MCF 10A (cell line): ENCODE data around the gene ANKRD44. TPM values are rescaled to one million over a fixed set of nuclear protein-coding genes. Genes with fewer than 3 reads are reported as not detected.

ENCODE experiments used
- BruUV-seq: library from RNA; stranded (reverse); fragments of 400-500 nt; replicated peaks from 2 replicates; lab custom pipeline; 2021; lab: Mats Ljungman, UMichigan
- CTCF ChIA-PET: fragments of 300-600 bp; sonication (Branson Sonifier 250); formaldehyde crosslinking; extraction: SDS; loops from one replicate; lab custom pipeline; 2021; ENCODE audit warnings: antibody characterized with exemption, inconsistent platforms; lab: Yijun Ruan, JAX
- POLR2A ChIA-PET: fragments of 300-600, 350-650 bp; sonication (Branson Sonifier 250); formaldehyde crosslinking; extraction: SDS; loops from one replicate; lab custom pipeline; 2020; ENCODE audit warnings: antibody characterized with exemption, inconsistent platforms; lab: Yijun Ruan, JAX
- DNase-seq: peaks from one replicate; pipeline ENCODE4 v3.0.0-alpha.2; 2018; ENCODE audit not compliant: unreplicated experiment
- H3K27ac Mint-ChIP-seq: one replicate; pipeline ENCODE4 v1.8.0; 2022; ENCODE audit warnings: mild to moderate bottlenecking, low read depth, mixed read lengths; ENCODE audit not compliant: unreplicated experiment
- H3K27me3 Mint-ChIP-seq: one replicate; pipeline ENCODE4 v1.8.0; 2022; ENCODE audit warnings: mixed read lengths; ENCODE audit not compliant: insufficient read depth, unreplicated experiment
- H3K36me3 Mint-ChIP-seq: one replicate; pipeline ENCODE4 v1.8.0; 2022; ENCODE audit warnings: mild to moderate bottlenecking, moderate library complexity, mixed read lengths; ENCODE audit not compliant: insufficient read depth, unreplicated experiment
- H3K4me1 Mint-ChIP-seq: one replicate; pipeline ENCODE4 v1.8.0; 2022; ENCODE audit warnings: mixed read lengths; ENCODE audit not compliant: insufficient read depth, unreplicated experiment
- H3K4me3 Mint-ChIP-seq: one replicate; pipeline ENCODE4 v1.8.0; 2022; ENCODE audit warnings: mild to moderate bottlenecking, moderate library complexity, mixed read lengths; ENCODE audit not compliant: unreplicated experiment
- H3K9me3 Mint-ChIP-seq: one replicate; pipeline ENCODE4 v1.8.0; 2022; ENCODE audit warnings: mixed read lengths; ENCODE audit not compliant: unreplicated experiment
- CTCF ChIP-seq: fragments of 200-600 bp; IDR thresholded peaks from one replicate; pipeline ENCODE4 v1.8.0; 2022; ENCODE audit warnings: antibody characterized with exemption, mild to moderate bottlenecking; ENCODE audit not compliant: unreplicated experiment
- intact Hi-C: fragments of 100-400 bp; cut with micrococcal nuclease; formaldehyde crosslinking; loops from 2 replicates; pipeline ENCODE4 v1.14.1; 2022
- total RNA-seq: library from RNA; stranded (reverse); gene quantifications from 2 replicates; pipeline ENCODE4 v1.2.3, GENCODE V29; 2022

The ANKRD44 gene
- total RNA-seq, 1 experiment from 2014 or later = 6.9 TPM

GRCh38 chr2:197250084-197250397 lies 60.5 kb downstream of the ANKRD44 start:
- intact Hi-C loops = no loop called here
- ChIA-PET CTCF (interaction anchor here (1.3 kb wide), 1 partner anchor 136 kb away, joined by 3 read pairs; no protein-coding TSS in a partner anchor), POLR2A (no interaction called here)
- Mint-ChIP-seq H3K4me1 (peaks cover 5% of the 10 kb centered on the region), H3K36me3 (no peaks in the 10 kb centered on the region), H3K27ac (no peak overlapping the region), H3K4me3 (no peak overlapping the region), H3K27me3 (no peaks in the 10 kb centered on the region), H3K9me3 (peaks cover 7% of the 10 kb centered on the region)
- TF ChIP-seq CTCF = no peak
- no TSS peak for BruUV-seq
- DNase-seq = no peak

DNA sequence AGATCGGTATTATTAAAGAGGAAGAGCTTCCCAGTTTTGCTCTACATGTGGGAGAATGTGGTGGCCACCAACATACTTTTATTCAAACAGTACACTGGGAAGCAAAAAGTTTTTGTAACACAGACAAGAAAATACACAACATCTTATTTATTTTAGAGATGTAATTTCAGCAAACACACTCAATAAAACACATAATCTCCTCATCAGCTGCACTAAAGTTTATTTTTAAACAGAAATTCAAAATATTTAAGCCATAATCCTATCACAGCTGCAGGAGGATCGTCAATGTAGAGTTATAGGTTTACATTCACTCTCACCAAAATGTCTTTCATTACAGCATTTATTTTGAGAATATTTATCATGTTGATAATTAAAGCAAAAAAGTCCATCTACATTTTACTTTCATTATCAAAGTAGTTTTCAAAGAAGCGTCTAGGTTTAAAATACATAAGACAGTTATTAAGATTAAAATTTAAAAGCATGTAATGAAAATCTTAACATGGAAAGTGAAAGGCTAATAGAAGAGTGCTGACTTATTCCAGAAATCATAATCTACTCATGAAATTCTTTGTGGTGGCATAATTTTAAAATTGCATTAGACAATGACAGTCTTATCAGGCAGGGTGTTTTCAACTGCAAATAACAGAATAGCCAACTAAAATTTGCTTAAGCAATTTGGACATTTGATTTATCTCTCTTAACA lies 61.0 kb downstream of the ANKRD44 start:
- BruUV-seq = no TSS peak
- DNase-seq = no peak
- peaks cover 5% of the 10 kb centered on the region for H3K4me1 Mint-ChIP-seq
- H3K4me3 Mint-ChIP-seq = no peak overlapping the region
- intact Hi-C loops = no loop called here
- H3K9me3 Mint-ChIP-seq = peaks cover 7% of the 10 kb centered on the region
- ChIA-PET POLR2A (no interaction called here), CTCF (interaction anchor here (0.5 kb wide), 1 partner anchor 98 kb away, joined by 4 read pairs; no protein-coding TSS in a partner anchor)
- H3K36me3 Mint-ChIP-seq = no peaks in the 10 kb centered on the region
- no peaks in the 10 kb centered on the region for H3K27me3 Mint-ChIP-seq
- no peak overlapping the region for H3K27ac Mint-ChIP-seq
- TF ChIP-seq CTCF = no peak

- no peak for DNase-seq
- Mint-ChIP-seq H3K27me3 (no peaks in the 10 kb centered on the region), H3K9me3 (peaks cover 7% of the 10 kb centered on the region), H3K27ac (no peak overlapping the region), H3K4me1 (peaks cover 5% of the 10 kb centered on the region), H3K36me3 (no peaks in the 10 kb centered on the region), H3K4me3 (no peak overlapping the region)
- BruUV-seq = no TSS peak
- ChIA-PET POLR2A (no interaction called here), CTCF (no interaction called here)
- intact Hi-C loops = no loop called here
- no peak for TF ChIP-seq CTCF
Measured at GRCh38 chr2:197248623-197249022, 62.0 kb downstream of the ANKRD44 start.

- TF ChIP-seq CTCF = no peak
- CTCF ChIA-PET = no interaction called here
- H3K4me1 Mint-ChIP-seq = peaks cover 5% of the 10 kb centered on the region
- POLR2A ChIA-PET = no interaction called here
- H3K4me3 Mint-ChIP-seq = no peak overlapping the region
- DNase-seq = no peak
- no peak overlapping the region for H3K27ac Mint-ChIP-seq
- no TSS peak for BruUV-seq
- intact Hi-C loops = no loop called here
- peaks cover 7% of the 10 kb centered on the region for H3K9me3 Mint-ChIP-seq
- H3K36me3 Mint-ChIP-seq = no peaks in the 10 kb centered on the region
- H3K27me3 Mint-ChIP-seq = no peaks in the 10 kb centered on the region
Measured at GRCh38 chr2:197248001-197248401, 62.6 kb downstream of the ANKRD44 start.
